Activated naive CD8-positive, alpha-beta T cell treated with anti-CD3 and anti-CD28 coated beads, Interleukin-2, amount 50 U/mL, for 24 hours (primary cell): Measurements from ENCODE around the gene LRRC4B.
"Not testable (repeated sequence)": the region's sequence is repeated elsewhere in the genome, so short reads cannot be mapped to it uniquely, and the experiment has no call there.

ENCODE experiments used
- ATAC-seq: fragments of 150-1000 bp; cut with Tn5 transposase; one replicate; pipeline ENCODE4 v1.10.0; 2021
- DNase-seq: peaks from one replicate; pipeline ENCODE4 v3.0.0; 2021
- H3K27ac Mint-ChIP-seq: one replicate; pipeline ENCODE4 v1.8.0; 2021; ENCODE audit warnings: mild to moderate bottlenecking, mixed read lengths
- H3K27me3 Mint-ChIP-seq: one replicate; pipeline ENCODE4 v1.8.0; 2021; ENCODE audit warnings: mixed read lengths
- H3K36me3 Mint-ChIP-seq: one replicate; pipeline ENCODE4 v1.8.0; 2021; ENCODE audit warnings: low read depth, mixed read lengths
- H3K4me1 Mint-ChIP-seq: one replicate; pipeline ENCODE4 v1.8.0; 2021; ENCODE audit warnings: mixed read lengths
- H3K4me3 Mint-ChIP-seq: one replicate; pipeline ENCODE4 v1.8.0; 2021; ENCODE audit warnings: mild to moderate bottlenecking, moderate library complexity, mixed read lengths
- H3K9me3 Mint-ChIP-seq: one replicate; pipeline ENCODE4 v1.8.0; 2021; ENCODE audit warnings: mixed read lengths

Gene LRRC4B

GRCh38 chr19:50475736-50476223, 92.5 kb downstream of the LRRC4B start:
- H3K36me3 Mint-ChIP-seq, result peaks cover 11% of the 10 kb centered on the region
- DNase-seq, result no peak
- no peaks in the 10 kb centered on the region for H3K27me3 Mint-ChIP-seq
- H3K9me3 Mint-ChIP-seq, result no peaks in the 10 kb centered on the region
- H3K27ac Mint-ChIP-seq, result peak overlapping the region; percentile 91
- H3K4me3 Mint-ChIP-seq, result peak overlapping the region; percentile 98
- no peak for ATAC-seq
- H3K4me1 Mint-ChIP-seq, result peaks cover 24% of the 10 kb centered on the region

- Mint-ChIP-seq H3K4me3 (peak overlapping the region; percentile 34), H3K4me1 (peaks cover 24% of the 10 kb centered on the region), H3K27me3 (no peaks in the 10 kb centered on the region), H3K9me3 (no peaks in the 10 kb centered on the region), H3K27ac (peak overlapping the region; percentile 91), H3K36me3 (peaks cover 11% of the 10 kb centered on the region)
- ATAC-seq, result no peak
- DNase-seq, result no peak
Observed at GRCh38 chr19:50475101-50475568, 93.1 kb downstream of the LRRC4B start.

- H3K27ac Mint-ChIP-seq, DNase-seq, ATAC-seq, H3K9me3 Mint-ChIP-seq, H3K4me3 Mint-ChIP-seq, H3K36me3 Mint-ChIP-seq, H3K27me3 Mint-ChIP-seq: not testable (repeated sequence)
- peaks cover 20% of the 10 kb centered on the region for H3K4me1 Mint-ChIP-seq
Observed at GRCh38 chr19:50473336-50473735, 94.9 kb downstream of the LRRC4B start.

GRCh38 chr19:50468818-50469217, 99.4 kb downstream of the LRRC4B start:
- ATAC-seq (no peak), DNase-seq (no peak)
- H3K27me3 Mint-ChIP-seq, result peaks cover 9% of the 10 kb centered on the region
- no peak overlapping the region for H3K4me3 Mint-ChIP-seq
- no peak overlapping the region for H3K27ac Mint-ChIP-seq
- no peaks in the 10 kb centered on the region for H3K4me1 Mint-ChIP-seq
- no peaks in the 10 kb centered on the region for H3K9me3 Mint-ChIP-seq
- no peaks in the 10 kb centered on the region for H3K36me3 Mint-ChIP-seq

GRCh38 chr19:50467566-50467965, 100.7 kb downstream of the LRRC4B start:
- no peak overlapping the region for H3K4me3 Mint-ChIP-seq
- ATAC-seq (no peak), DNase-seq (no peak)
- no peaks in the 10 kb centered on the region for H3K36me3 Mint-ChIP-seq
- no peak overlapping the region for H3K27ac Mint-ChIP-seq
- H3K4me1 Mint-ChIP-seq, result no peaks in the 10 kb centered on the region
- no peaks in the 10 kb centered on the region for H3K9me3 Mint-ChIP-seq
- H3K27me3 Mint-ChIP-seq, result peaks cover 11% of the 10 kb centered on the region
